Loucy (cell line): ENCODE results near the gene CDK18.

Experiments
- H2AFZ ChIP-seq: fragments of 200-600 bp; sonication (generic); 2 replicates; pipeline ENCODE4 v1.6.0; 2016; ENCODE audit warnings: antibody characterized with exemption, mild to moderate bottlenecking, low read length, moderate library complexity
- H3F3A ChIP-seq: fragments of 200-600 bp; 2 replicates; pipeline ENCODE4 v1.6.0; 2016; ENCODE audit warnings: antibody characterized with exemption, low read depth, mild to moderate bottlenecking
- H3K27me3 ChIP-seq: fragments of 200-600 bp; sonication (generic); 2 replicates; pipeline ENCODE4 v1.6.1; 2014; ENCODE audit warnings: low read length, mild to moderate bottlenecking; ENCODE audit not compliant: insufficient read depth, poor library complexity, severe bottlenecking
- H3K36me3 ChIP-seq: fragments of 200-600 bp; sonication (generic); 2 replicates; pipeline ENCODE4 v1.6.1; 2016; ENCODE audit warnings: low read length; ENCODE audit not compliant: insufficient read depth
- H3K4me1 ChIP-seq: fragments of 200-600 bp; sonication (generic); 2 replicates; pipeline ENCODE4 v1.5.1; 2014; ENCODE audit warnings: low read length, mild to moderate bottlenecking; ENCODE audit not compliant: insufficient read depth, poor library complexity, severe bottlenecking
- H3K4me2 ChIP-seq: fragments of 200-600 bp; sonication (generic); 2 replicates; pipeline ENCODE4 v1.6.0; 2014; ENCODE audit warnings: antibody characterized with exemption, low read length, low read depth, mild to moderate bottlenecking; ENCODE audit not compliant: poor library complexity, severe bottlenecking
- H3K4me3 ChIP-seq: fragments of 200-600 bp; sonication (generic); 2 replicates; pipeline ENCODE4 v1.5.1; 2014; ENCODE audit warnings: low read length, mild to moderate bottlenecking, mixed read lengths; ENCODE audit not compliant: poor library complexity, severe bottlenecking
- H3K79me2 ChIP-seq: fragments of 200-600 bp; sonication (generic); 2 replicates; pipeline ENCODE4 v1.6.1; 2014; ENCODE audit warnings: low read length; ENCODE audit not compliant: insufficient read depth
- H3K9ac ChIP-seq: fragments of 200-600 bp; sonication (generic); 2 replicates; pipeline ENCODE4 v1.6.0; 2014; ENCODE audit warnings: mild to moderate bottlenecking, low read depth, low read length, moderate library complexity; ENCODE audit not compliant: poor library complexity, severe bottlenecking
- H3K9me2 ChIP-seq: fragments of 200-600 bp; sonication (generic); replicated peaks from 2 replicates; pipeline ENCODE4 v1.6.1; 2016; ENCODE audit warnings: low read depth, low read length, mixed read lengths
- H3K9me3 ChIP-seq: fragments of 200-600 bp; sonication (generic); 2 replicates; pipeline ENCODE4 v1.6.1; 2014; ENCODE audit warnings: mild to moderate bottlenecking, antibody characterized with exemption, low read length, low read depth; ENCODE audit not compliant: insufficient read depth
- H4K20me1 ChIP-seq: fragments of 200-600 bp; sonication (generic); 2 replicates; pipeline ENCODE4 v1.6.0; 2014; ENCODE audit warnings: antibody characterized with exemption, low read length, mild to moderate bottlenecking; ENCODE audit not compliant: insufficient read depth, poor library complexity, severe bottlenecking
- CTCF ChIP-seq: fragments of 200-600 bp; sonication (generic); conservative IDR thresholded peaks from 2 replicates; pipeline ENCODE4 v1.5.1; 2014; ENCODE audit warnings: mild to moderate bottlenecking, antibody characterized with exemption, low read length
- EZH2phosphoT487 ChIP-seq: fragments of 200-600 bp; IDR thresholded peaks from 2 replicates; pipeline ENCODE4 v1.6.1; 2018; ENCODE audit warnings: antibody characterized with exemption, mild to moderate bottlenecking, moderate library complexity, borderline replicate concordance

CDK18 gene

GRCh38 chr1:205515781-205516253 is 11.3 kb downstream of the CDK18 start:
- no peaks in the 10 kb centered on the region for H3F3A ChIP-seq
- no peaks in the 10 kb centered on the region for H3K79me2 ChIP-seq
- no peaks in the 10 kb centered on the region for H3K27me3 ChIP-seq
- H3K4me3 ChIP-seq: no peak overlapping the region
- no peaks in the 10 kb centered on the region for H3K9me2 ChIP-seq
- no peak overlapping the region for H3K4me2 ChIP-seq
- H3K36me3 ChIP-seq: no peaks in the 10 kb centered on the region
- H3K4me1 ChIP-seq: peaks cover 10% of the 10 kb centered on the region
- no peaks in the 10 kb centered on the region for H4K20me1 ChIP-seq
- TF ChIP-seq CTCF (no peak), EZH2phosphoT487 (no peak)
- no peaks in the 10 kb centered on the region for H3K9me3 ChIP-seq
- no peak overlapping the region for H2AFZ ChIP-seq
- H3K9ac ChIP-seq: no peak overlapping the region

- Histone ChIP-seq H2AFZ (no peak overlapping the region), H3K4me3 (no peak overlapping the region), H3K4me2 (no peak overlapping the region), H3K36me3 (no peaks in the 10 kb centered on the region), H3K9ac (no peak overlapping the region), H3F3A (no peaks in the 10 kb centered on the region), H4K20me1 (no peaks in the 10 kb centered on the region), H3K9me3 (no peaks in the 10 kb centered on the region), H3K79me2 (no peaks in the 10 kb centered on the region), H3K9me2 (no peaks in the 10 kb centered on the region), H3K4me1 (peaks cover 10% of the 10 kb centered on the region), H3K27me3 (no peaks in the 10 kb centered on the region)
- TF ChIP-seq CTCF: no peak
- no peak for TF ChIP-seq EZH2phosphoT487
Measured at GRCh38 chr1:205516362-205516761, 11.9 kb downstream of the CDK18 start.

- TF ChIP-seq EZH2phosphoT487 (no peak), CTCF (no peak)
- H3K4me1 ChIP-seq: peaks cover 9% of the 10 kb centered on the region
- no peaks in the 10 kb centered on the region for H4K20me1 ChIP-seq
Measured at GRCh38 chr1:205517288-205517687, 12.8 kb downstream of the CDK18 start.

More at GRCh38 chr1:205517288-205517687, 12.8 kb downstream of the CDK18 start:
- H3K4me2 ChIP-seq: no peak overlapping the region
- no peaks in the 10 kb centered on the region for H3K9me3 ChIP-seq
- H2AFZ ChIP-seq: no peak overlapping the region
- H3K9me2 ChIP-seq: no peaks in the 10 kb centered on the region
- no peaks in the 10 kb centered on the region for H3K27me3 ChIP-seq
- H3K4me3 ChIP-seq: no peak overlapping the region
- H3F3A ChIP-seq: no peaks in the 10 kb centered on the region
- no peak overlapping the region for H3K9ac ChIP-seq
- no peaks in the 10 kb centered on the region for H3K79me2 ChIP-seq
- H3K36me3 ChIP-seq: no peaks in the 10 kb centered on the region
